HL-60 (cell line): ENCODE data around the gene GRK5.

Experiments used
- DNase-seq, 2 experiments: peaks; one replicate each; pipeline ENCODE4 v3.0.0-alpha.2; 2010 to 2020; ENCODE audit warnings: low read depth in 1 of 2, low spot score in 1 of 2
- H3K27ac ChIP-seq: fragments of 250-450 bp; sonication (Bioruptor Pico); replicated peaks from 2 replicates; pipeline ENCODE4 v1.5.1; 2020; ENCODE audit warnings: mild to moderate bottlenecking, moderate library complexity
- H3K27me3 ChIP-seq: fragments of 250-450 bp; sonication (Bioruptor Pico); 2 replicates; pipeline ENCODE4 v1.5.1; 2021; ENCODE audit warnings: mild to moderate bottlenecking, moderate library complexity; ENCODE audit not compliant: insufficient read depth, poor library complexity, severe bottlenecking
- H3K4me3 ChIP-seq: replicated peaks from 2 replicates; pipeline ENCODE4 v1.5.1; 2011; ENCODE audit warnings: mild to moderate bottlenecking, control low read depth, low read length; ENCODE audit not compliant: insufficient read depth
- CTCF ChIP-seq: IDR thresholded peaks from one replicate; pipeline ENCODE4 v1.5.1; 2011; ENCODE audit warnings: low read length, control low read depth, inconsistent platforms; ENCODE audit not compliant: insufficient read depth
- GABPA ChIP-seq: IDR thresholded peaks from 2 replicates; pipeline ENCODE4 v1.6.1; 2012; ENCODE audit warnings: low read depth
- POLR2AphosphoS5 ChIP-seq: IDR thresholded peaks from 2 replicates; pipeline ENCODE4 v1.6.1; 2012; ENCODE audit warnings: low read depth
- REST ChIP-seq: IDR thresholded peaks from 2 replicates; pipeline ENCODE4 v1.6.1; 2012; ENCODE audit warnings: low read depth; ENCODE audit not compliant: insufficient replicate concordance
- SPI1 ChIP-seq: IDR thresholded peaks from 2 replicates; pipeline ENCODE4 v1.6.1; 2012; ENCODE audit warnings: low read depth, mild to moderate bottlenecking, borderline replicate concordance

Gene GRK5

GRCh38 chr10:119265691-119266090 lies 58.3 kb downstream of the GRK5 start:
- TF ChIP-seq CTCF (no peak), GABPA (no peak), SPI1 (no peak), REST (no peak), POLR2AphosphoS5 (no peak)
- no peak for DNase-seq
- H3K4me3 ChIP-seq, result no peak overlapping the region

GRCh38 chr10:119267384-119267783 lies 60.0 kb downstream of the GRK5 start:
- no peak for DNase-seq
- TF ChIP-seq CTCF (no peak), GABPA (no peak), SPI1 (no peak), POLR2AphosphoS5 (no peak), REST (no peak)
- no peak overlapping the region for H3K4me3 ChIP-seq
- H3K27ac ChIP-seq, result no peak overlapping the region
- H3K27me3 ChIP-seq, result no peaks in the 10 kb centered on the region

More at GRCh38 chr10:119265691-119266090, 58.3 kb downstream of the GRK5 start:
- H3K27ac ChIP-seq, result no peak overlapping the region
- no peaks in the 10 kb centered on the region for H3K27me3 ChIP-seq

GRCh38 chr10:119268428-119268827 lies 61.1 kb downstream of the GRK5 start:
- DNase-seq, result no peak
- H3K27me3 ChIP-seq, result no peaks in the 10 kb centered on the region
- no peak overlapping the region for H3K4me3 ChIP-seq
- no peak overlapping the region for H3K27ac ChIP-seq
- TF ChIP-seq CTCF, result no peak
- no peak for TF ChIP-seq GABPA
- TF ChIP-seq REST, result no peak
- no peak for TF ChIP-seq POLR2AphosphoS5
- no peak for TF ChIP-seq SPI1
